Measurements from ENCODE around the gene COMMD1.

GRCh38 chr2:62054029-62054791 lies 148.7 kb downstream of the COMMD1 start:
- TF ChIP-seq POLR2A (IDR thresholded peaks at IDR 0.05), result no peak
- no peak for TF ChIP-seq CTCF (IDR thresholded peaks at IDR 0.05)

Data from thyroid gland (tissue), 4 donors.